OCI-LY7 (cell line): ENCODE data around the gene B3GNT8.

Experiments
- EZH2phosphoT487 ChIP-seq: fragments of 200-600 bp; sonication (generic); IDR thresholded peaks from 2 replicates; pipeline ENCODE4 v1.6.1; 2018; ENCODE audit warnings: low read depth, borderline replicate concordance, mild to moderate bottlenecking, mixed run types, antibody characterized with exemption, low read length, moderate library complexity, mixed read lengths
- TF ChIP-seq, protein P1 (sequence below): fragments of 200-600 bp; sonication (generic); conservative IDR thresholded peaks from 2 replicates; pipeline ENCODE4 v1.5.1; 2014; ENCODE audit warnings: mild to moderate bottlenecking, antibody characterized with exemption, low read length, moderate library complexity, mixed read lengths

DNA sequence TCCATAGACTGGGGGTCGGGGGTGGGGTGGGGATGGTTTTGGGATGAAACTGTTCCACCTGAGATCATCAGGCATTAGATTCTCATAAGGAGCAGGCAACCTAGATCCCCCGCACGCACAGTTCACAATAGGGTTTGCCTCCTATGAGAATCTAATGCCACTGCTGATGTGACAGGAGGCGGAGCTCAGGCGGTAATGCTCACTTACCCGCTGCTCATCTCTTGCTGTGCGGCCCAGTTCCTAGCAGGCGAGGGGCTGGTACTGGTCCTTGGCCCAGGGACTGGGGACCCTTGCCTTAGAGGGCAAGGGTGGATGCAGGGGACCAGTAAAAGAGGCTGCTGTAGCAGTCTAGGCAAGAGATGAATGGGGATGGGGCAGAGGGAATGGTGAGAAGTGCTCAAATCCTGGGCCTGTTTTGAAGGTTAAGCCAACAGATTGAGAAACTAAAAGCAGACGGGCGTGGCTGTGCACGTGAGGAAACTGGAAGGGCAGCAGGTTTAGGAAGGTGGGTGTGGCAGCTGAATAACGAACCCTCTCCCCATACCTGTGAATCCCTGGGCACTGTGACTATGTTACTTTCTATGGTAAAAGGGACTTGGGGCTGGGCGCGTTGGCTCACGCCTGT is 14.3 kb upstream of the B3GNT8 start:
- TF ChIP-seq, protein P1, sequence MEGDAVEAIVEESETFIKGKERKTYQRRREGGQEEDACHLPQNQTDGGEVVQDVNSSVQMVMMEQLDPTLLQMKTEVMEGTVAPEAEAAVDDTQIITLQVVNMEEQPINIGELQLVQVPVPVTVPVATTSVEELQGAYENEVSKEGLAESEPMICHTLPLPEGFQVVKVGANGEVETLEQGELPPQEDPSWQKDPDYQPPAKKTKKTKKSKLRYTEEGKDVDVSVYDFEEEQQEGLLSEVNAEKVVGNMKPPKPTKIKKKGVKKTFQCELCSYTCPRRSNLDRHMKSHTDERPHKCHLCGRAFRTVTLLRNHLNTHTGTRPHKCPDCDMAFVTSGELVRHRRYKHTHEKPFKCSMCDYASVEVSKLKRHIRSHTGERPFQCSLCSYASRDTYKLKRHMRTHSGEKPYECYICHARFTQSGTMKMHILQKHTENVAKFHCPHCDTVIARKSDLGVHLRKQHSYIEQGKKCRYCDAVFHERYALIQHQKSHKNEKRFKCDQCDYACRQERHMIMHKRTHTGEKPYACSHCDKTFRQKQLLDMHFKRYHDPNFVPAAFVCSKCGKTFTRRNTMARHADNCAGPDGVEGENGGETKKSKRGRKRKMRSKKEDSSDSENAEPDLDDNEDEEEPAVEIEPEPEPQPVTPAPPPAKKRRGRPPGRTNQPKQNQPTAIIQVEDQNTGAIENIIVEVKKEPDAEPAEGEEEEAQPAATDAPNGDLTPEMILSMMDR: no peak
- no peak for TF ChIP-seq EZH2phosphoT487
